ENCODE results near the gene SLC37A1.

Gene SLC37A1

DNA sequence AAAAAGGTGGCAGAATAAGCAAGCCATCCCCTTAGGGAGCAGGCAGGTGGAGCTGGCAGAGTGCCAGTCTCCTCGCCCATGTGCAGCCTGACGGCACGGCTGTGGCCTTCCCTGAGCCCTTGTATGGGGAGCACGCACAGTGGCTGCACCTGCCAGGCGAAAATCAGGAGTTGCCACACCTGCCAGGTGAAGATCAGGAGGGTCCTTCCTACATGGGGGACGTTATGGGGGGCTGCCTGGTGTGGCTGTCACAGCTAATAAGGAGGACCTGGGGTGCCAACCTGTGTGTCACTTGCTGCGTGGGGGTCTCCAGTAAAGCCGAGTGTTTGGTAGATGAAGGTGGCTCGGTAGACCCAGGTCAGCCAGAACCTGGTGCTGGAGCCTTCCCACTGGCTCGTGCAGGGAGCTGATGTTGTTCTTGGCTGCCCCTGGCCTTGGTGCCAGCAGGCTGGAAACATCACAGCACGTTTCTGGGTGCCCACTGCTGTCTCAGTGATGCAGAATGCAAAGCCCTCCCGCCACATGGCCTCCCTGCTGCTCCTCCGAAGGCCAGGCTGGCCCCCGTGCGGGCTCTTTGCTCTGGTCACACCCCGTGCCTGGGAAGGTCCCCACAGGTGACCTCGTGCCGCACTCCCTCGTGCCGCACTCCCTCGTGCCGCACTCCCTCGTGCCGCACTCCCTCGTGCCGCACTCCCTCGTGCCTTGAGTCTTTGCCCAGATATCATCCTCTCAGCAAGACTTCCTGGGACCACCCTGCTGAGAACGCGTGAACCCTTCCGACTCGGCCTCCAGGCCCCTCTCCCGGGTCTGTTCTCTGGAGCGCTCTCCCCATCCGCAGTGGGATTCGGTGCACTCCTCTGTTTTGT is 55.4 kb downstream of the SLC37A1 start:
- Histone ChIP-seq H3F3A (ENCODE audit: insufficient read depth) (no peaks in the 10 kb centered on the region), H3K79me2 (ENCODE audit: insufficient read depth, low read length) (no peaks in the 10 kb centered on the region), H3K4me3 (ENCODE audit: insufficient read depth, low read length, poor library complexity, severe bottlenecking) (no peak overlapping the region), H4K20me1 (ENCODE audit: low read depth, low read length) (no peaks in the 10 kb centered on the region), H3K27ac (ENCODE audit: low read depth, low read length) (peak overlapping the region; percentile 59), H3K9ac (ENCODE audit: low read length) (peak overlapping the region; percentile 1; the same call in 1 of the 2 replicates), H3K9me2 (replicated peaks; ENCODE audit: insufficient read depth, low read length) (no peaks in the 10 kb centered on the region), H3K27me3 (ENCODE audit: low read length) (no peaks in the 10 kb centered on the region), H3K4me2 (ENCODE audit: low read depth, low read length, poor library complexity, severe bottlenecking) (peak overlapping the region; percentile 20), H2AFZ (ENCODE audit: low read depth, low read length, severe bottlenecking) (no peak overlapping the region), H3K36me3 (ENCODE audit: low read length) (peaks cover 4% of the 10 kb centered on the region; the same call in 1 of the 2 replicates), H3K9me3 (ENCODE audit: insufficient read depth, low read length) (no peaks in the 10 kb centered on the region)
- no peak for TF ChIP-seq EZH2phosphoT487 (conservative IDR thresholded peaks at IDR 0.05; ENCODE audit: low read length)
- TF ChIP-seq, protein P1, sequence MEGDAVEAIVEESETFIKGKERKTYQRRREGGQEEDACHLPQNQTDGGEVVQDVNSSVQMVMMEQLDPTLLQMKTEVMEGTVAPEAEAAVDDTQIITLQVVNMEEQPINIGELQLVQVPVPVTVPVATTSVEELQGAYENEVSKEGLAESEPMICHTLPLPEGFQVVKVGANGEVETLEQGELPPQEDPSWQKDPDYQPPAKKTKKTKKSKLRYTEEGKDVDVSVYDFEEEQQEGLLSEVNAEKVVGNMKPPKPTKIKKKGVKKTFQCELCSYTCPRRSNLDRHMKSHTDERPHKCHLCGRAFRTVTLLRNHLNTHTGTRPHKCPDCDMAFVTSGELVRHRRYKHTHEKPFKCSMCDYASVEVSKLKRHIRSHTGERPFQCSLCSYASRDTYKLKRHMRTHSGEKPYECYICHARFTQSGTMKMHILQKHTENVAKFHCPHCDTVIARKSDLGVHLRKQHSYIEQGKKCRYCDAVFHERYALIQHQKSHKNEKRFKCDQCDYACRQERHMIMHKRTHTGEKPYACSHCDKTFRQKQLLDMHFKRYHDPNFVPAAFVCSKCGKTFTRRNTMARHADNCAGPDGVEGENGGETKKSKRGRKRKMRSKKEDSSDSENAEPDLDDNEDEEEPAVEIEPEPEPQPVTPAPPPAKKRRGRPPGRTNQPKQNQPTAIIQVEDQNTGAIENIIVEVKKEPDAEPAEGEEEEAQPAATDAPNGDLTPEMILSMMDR (IDR thresholded peaks at IDR 0.05; ENCODE audit: insufficient read depth, low read length, poor library complexity, severe bottlenecking): no peak

DNA sequence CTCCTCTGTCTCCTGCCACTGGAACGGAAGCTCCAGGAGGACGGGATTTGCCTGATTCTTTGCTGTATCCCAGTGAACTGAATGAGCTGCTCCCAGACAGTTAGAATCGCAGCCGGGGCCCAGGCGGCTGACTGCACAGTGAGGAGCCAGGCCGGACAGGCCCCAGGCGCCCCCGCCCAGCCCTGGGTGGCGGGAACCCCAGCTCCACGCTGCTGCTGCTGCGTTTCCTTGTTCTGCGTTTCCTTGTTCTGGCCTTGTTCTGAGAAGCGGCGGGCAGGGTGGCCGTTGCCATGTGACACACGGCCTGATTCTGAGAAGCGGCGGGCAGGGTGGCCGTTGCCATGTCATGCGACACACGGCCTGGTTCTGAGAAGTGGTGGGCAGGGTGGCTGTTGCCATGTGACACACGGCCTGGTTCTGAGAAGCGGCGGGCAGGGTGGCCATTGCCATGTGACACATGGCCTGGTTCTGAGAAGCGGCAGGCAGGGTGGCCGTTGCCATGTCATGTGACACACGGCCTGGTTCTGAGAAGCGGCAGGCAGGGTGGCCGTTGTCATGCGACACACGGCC is 56.2 kb downstream of the SLC37A1 start:
- Histone ChIP-seq H3F3A (ENCODE audit: insufficient read depth) (no peaks in the 10 kb centered on the region), H3K9ac (ENCODE audit: low read length) (no peak overlapping the region), H3K9me3 (ENCODE audit: insufficient read depth, low read length) (no peaks in the 10 kb centered on the region), H3K27ac (ENCODE audit: low read depth, low read length) (no peak overlapping the region), H3K36me3 (ENCODE audit: low read length) (peaks cover 7% of the 10 kb centered on the region; the same call in 1 of the 2 replicates), H2AFZ (ENCODE audit: low read depth, low read length, severe bottlenecking) (no peak overlapping the region), H3K4me3 (ENCODE audit: insufficient read depth, low read length, poor library complexity, severe bottlenecking) (no peak overlapping the region), H3K4me2 (ENCODE audit: low read depth, low read length, poor library complexity, severe bottlenecking) (no peak overlapping the region), H4K20me1 (ENCODE audit: low read depth, low read length) (no peaks in the 10 kb centered on the region), H3K9me2 (replicated peaks; ENCODE audit: insufficient read depth, low read length) (no peaks in the 10 kb centered on the region), H3K79me2 (ENCODE audit: insufficient read depth, low read length) (no peaks in the 10 kb centered on the region), H3K27me3 (ENCODE audit: low read length) (no peaks in the 10 kb centered on the region)
- TF ChIP-seq EZH2phosphoT487 (conservative IDR thresholded peaks at IDR 0.05; ENCODE audit: low read length): no peak

DNA sequence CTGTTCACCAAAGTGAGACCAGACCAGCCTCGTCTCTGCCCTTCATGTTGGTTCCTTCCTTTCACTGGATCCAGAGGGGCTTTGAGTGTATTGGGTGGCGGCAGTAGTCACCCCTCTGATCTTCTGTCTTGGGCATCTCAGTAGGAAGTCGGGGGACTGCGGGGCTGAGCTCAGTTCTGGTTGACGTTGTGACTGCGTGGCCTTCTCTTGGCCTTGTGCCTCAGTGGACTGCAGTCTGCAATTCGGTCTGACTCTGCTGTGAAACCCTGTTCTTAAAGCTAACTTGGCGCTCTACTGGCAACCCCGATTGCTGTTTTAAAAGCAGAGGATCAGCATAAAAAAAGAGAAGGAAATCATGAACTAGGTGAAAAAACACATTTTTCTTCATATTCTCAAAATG is 56.7 kb downstream of the SLC37A1 start:
- no peaks in the 10 kb centered on the region for H3K9me2 ChIP-seq (replicated peaks; ENCODE audit: insufficient read depth, low read length)
- TF ChIP-seq EZH2phosphoT487 (conservative IDR thresholded peaks at IDR 0.05; ENCODE audit: low read length): no peak
- TF ChIP-seq, protein P1 (IDR thresholded peaks at IDR 0.05; ENCODE audit: insufficient read depth, low read length, poor library complexity, severe bottlenecking): no peak
- H3K4me2 ChIP-seq (ENCODE audit: low read depth, low read length, poor library complexity, severe bottlenecking): no peak overlapping the region
- no peak overlapping the region for H3K27ac ChIP-seq (ENCODE audit: low read depth, low read length)
- no peak overlapping the region for H3K9ac ChIP-seq (ENCODE audit: low read length)
- H3K9me3 ChIP-seq (ENCODE audit: insufficient read depth, low read length): no peaks in the 10 kb centered on the region
- no peaks in the 10 kb centered on the region for H3K79me2 ChIP-seq (ENCODE audit: insufficient read depth, low read length)
- no peaks in the 10 kb centered on the region for H3F3A ChIP-seq (ENCODE audit: insufficient read depth)
- H3K4me3 ChIP-seq (ENCODE audit: insufficient read depth, low read length, poor library complexity, severe bottlenecking): no peak overlapping the region
- H3K27me3 ChIP-seq (ENCODE audit: low read length): no peaks in the 10 kb centered on the region
- peaks cover 10% of the 10 kb centered on the region; the same call in 1 of the 2 replicates for H3K36me3 ChIP-seq (ENCODE audit: low read length)
- no peaks in the 10 kb centered on the region for H4K20me1 ChIP-seq (ENCODE audit: low read depth, low read length)
- no peak overlapping the region for H2AFZ ChIP-seq (ENCODE audit: low read depth, low read length, severe bottlenecking)
